Activated CD8-positive, alpha-beta T cell treated with anti-CD3 and anti-CD28 coated beads for 36 hours (primary cell): ENCODE measurements around the gene GHRHR. TPM values are rescaled to one million over a fixed set of nuclear protein-coding genes. Genes with fewer than 3 reads are reported as not detected.

ENCODE experiments used
- ATAC-seq: fragments of 200-7000 bp; cut with Tn5 transposase; one replicate; pipeline ENCODE4 v1.10.0; 2021; ENCODE audit warnings: mild to moderate bottlenecking, moderate library complexity
- CTCF ChIA-PET: fragments of 350-600 bp; sonication (Branson Sonifier 250); formaldehyde crosslinking; loops from one replicate; lab custom pipeline; 2021; ENCODE audit warnings: antibody characterized with exemption; lab: Charles Lee
- POLR2A ChIA-PET: fragments of 350-600 bp; sonication (Branson Sonifier 250); formaldehyde crosslinking; loops from one replicate; lab custom pipeline; 2021; ENCODE audit warnings: antibody characterized with exemption; lab: Charles Lee
- DNase-seq: peaks from one replicate; pipeline ENCODE4 v3.0.0-alpha.2; 2020
- H3K27ac Mint-ChIP-seq: one replicate; pipeline ENCODE4 v1.8.0; 2021; ENCODE audit warnings: mild to moderate bottlenecking, mixed read lengths
- H3K27me3 Mint-ChIP-seq: one replicate; pipeline ENCODE4 v1.8.0; 2021; ENCODE audit warnings: mixed read lengths
- H3K36me3 Mint-ChIP-seq: one replicate; pipeline ENCODE4 v1.8.0; 2021; ENCODE audit warnings: low read depth, mixed read lengths
- H3K4me1 Mint-ChIP-seq: one replicate; pipeline ENCODE4 v1.8.0; 2021; ENCODE audit warnings: low read depth, mixed read lengths
- H3K4me3 Mint-ChIP-seq: one replicate; pipeline ENCODE4 v1.8.0; 2021; ENCODE audit warnings: mild to moderate bottlenecking, moderate library complexity, mixed read lengths
- H3K9me3 Mint-ChIP-seq: one replicate; pipeline ENCODE4 v1.8.0; 2021; ENCODE audit warnings: mixed read lengths
- CTCF ChIP-seq: fragments of 200-600 bp; IDR thresholded peaks from one replicate; pipeline ENCODE4 v1.8.0; 2022; ENCODE audit warnings: antibody characterized with exemption, mild to moderate bottlenecking
- intact Hi-C: fragments of 100-400 bp; cut with micrococcal nuclease; formaldehyde crosslinking; loops from one replicate; pipeline ENCODE4 v1.10.0; 2022
- total RNA-seq, 2 experiments: library from RNA; stranded (reverse); gene quantifications; one replicate each; pipeline ENCODE4 v1.2.3, GENCODE V29; 2021

The GHRHR gene
- total RNA-seq, 2 experiments from 2014 or later = not detected

GRCh38 chr7:31003097-31003496, 39.3 kb downstream of the GHRHR start:
- no peak for TF ChIP-seq CTCF
- no peaks in the 10 kb centered on the region for H3K4me1 Mint-ChIP-seq
- H3K36me3 Mint-ChIP-seq = no peaks in the 10 kb centered on the region
- no peak for DNase-seq
- H3K27ac Mint-ChIP-seq = no peak overlapping the region
- ChIA-PET CTCF (interaction anchor here (1.1 kb wide), 2 partner anchors 18 to 65 kb away, joined by 3 read pairs; no protein-coding TSS in a partner anchor), POLR2A (no interaction called here)
- H3K4me3 Mint-ChIP-seq = no peak overlapping the region
- H3K9me3 Mint-ChIP-seq = no peaks in the 10 kb centered on the region
- intact Hi-C loops = no loop called here
- ATAC-seq = no peak
- H3K27me3 Mint-ChIP-seq = peaks cover 1% of the 10 kb centered on the region

GRCh38 chr7:31003721-31004120, 40.0 kb downstream of the GHRHR start:
- ATAC-seq = no peak
- TF ChIP-seq CTCF = no peak
- ChIA-PET CTCF (interaction anchor here (1.1 kb wide), 1 partner anchor 65 kb away, joined by 3 read pairs; no protein-coding TSS in a partner anchor), POLR2A (no interaction called here)
- no peak for DNase-seq
- no peaks in the 10 kb centered on the region for H3K9me3 Mint-ChIP-seq
- H3K4me3 Mint-ChIP-seq = no peak overlapping the region
- H3K27ac Mint-ChIP-seq = no peak overlapping the region
- no peaks in the 10 kb centered on the region for H3K4me1 Mint-ChIP-seq
- intact Hi-C loops = no loop called here
- no peaks in the 10 kb centered on the region for H3K36me3 Mint-ChIP-seq
- H3K27me3 Mint-ChIP-seq = peaks cover 4% of the 10 kb centered on the region

- no peak for TF ChIP-seq CTCF
- no peak for ATAC-seq
- H3K4me1 Mint-ChIP-seq = no peaks in the 10 kb centered on the region
- H3K27me3 Mint-ChIP-seq = peaks cover 7% of the 10 kb centered on the region
- no peaks in the 10 kb centered on the region for H3K36me3 Mint-ChIP-seq
- intact Hi-C loops = no loop called here
- ChIA-PET CTCF (interaction anchor here (1.1 to 1.8 kb wide), 2 partner anchors 21 to 66 kb away, joined by 3 to 9 read pairs; no protein-coding TSS in a partner anchor), POLR2A (no interaction called here)
- H3K27ac Mint-ChIP-seq = no peak overlapping the region
- DNase-seq = no peak
- H3K4me3 Mint-ChIP-seq = no peak overlapping the region
- H3K9me3 Mint-ChIP-seq = no peaks in the 10 kb centered on the region
These were observed 40.6 kb downstream of the GHRHR start for GRCh38 chr7:31004393-31004792.

GRCh38 chr7:31006857-31007256, 43.1 kb downstream of the GHRHR start:
- TF ChIP-seq CTCF = no peak
- Mint-ChIP-seq H3K4me3 (no peak overlapping the region), H3K36me3 (no peaks in the 10 kb centered on the region), H3K27me3 (peaks cover 10% of the 10 kb centered on the region), H3K27ac (no peak overlapping the region), H3K9me3 (peaks cover 2% of the 10 kb centered on the region), H3K4me1 (no peaks in the 10 kb centered on the region)
- CTCF ChIA-PET = interaction anchor here (0.9 to 1.2 kb wide), 2 partner anchors 21 to 116 kb away, joined by 3 to 5 read pairs; no protein-coding TSS in a partner anchor
- no peak for DNase-seq
- POLR2A ChIA-PET = no interaction called here
- intact Hi-C loops = no loop called here
- ATAC-seq = no peak

GRCh38 chr7:31007634-31008033, 43.9 kb downstream of the GHRHR start:
- no peaks in the 10 kb centered on the region for H3K4me1 Mint-ChIP-seq
- H3K27ac Mint-ChIP-seq = no peak overlapping the region
- H3K27me3 Mint-ChIP-seq = peaks cover 10% of the 10 kb centered on the region
- no peaks in the 10 kb centered on the region for H3K36me3 Mint-ChIP-seq
- ChIA-PET POLR2A (no interaction called here), CTCF (interaction anchor here (1.2 kb wide), 1 partner anchor 115 kb away, joined by 5 read pairs; no protein-coding TSS in a partner anchor)
- no peak for DNase-seq
- intact Hi-C loops = no loop called here
- H3K9me3 Mint-ChIP-seq = peaks cover 2% of the 10 kb centered on the region
- ATAC-seq = no peak
- TF ChIP-seq CTCF = no peak
- H3K4me3 Mint-ChIP-seq = no peak overlapping the region
